Adrenal gland (tissue), 12 donors: ENCODE measurements around the gene ITGA1. TPM values are rescaled to one million over a fixed set of nuclear protein-coding genes. Genes with fewer than 3 reads are reported as not detected.

Experiments used
- DNase-seq, 7 donors: peaks; one replicate each; pipeline ENCODE4 v3.0.0-alpha.2; 2019 to 2020
- H3K27ac ChIP-seq, 5 donors: fragments of 200-600 bp; sonication (generic) in 4 of 5; 1 replicate in 3 of 5; 2 replicates in 2 of 5; pipeline versions ENCODE4 v1.5.1 to v1.8.0; 2016 to 2020; ENCODE audit warnings: mild to moderate bottlenecking in 1 of 5
- H3K27me3 ChIP-seq: fragments of 200-600 bp; 2 replicates; pipeline ENCODE4 v1.8.0; 2021
- H3K36me3 ChIP-seq, 2 donors: fragments of 200-600 bp; replicated peaks in 1 of 2; 1 replicate in 1 of 2; 2 replicates in 1 of 2; pipeline versions ENCODE4 v1.5.1 to v1.8.0; 2018 to 2022
- H3K4me1 ChIP-seq, 2 donors: fragments of 200-600 bp; replicated peaks in 1 of 2; 1 replicate in 1 of 2; 2 replicates in 1 of 2; pipeline versions ENCODE4 v1.5.1 to v1.8.0; 2018 to 2021
- H3K4me3 ChIP-seq, 4 donors: fragments of 200-600 bp; sonication (generic) in 3 of 4; one replicate each; pipeline ENCODE4 v1.5.1; 2016 to 2018
- H3K9me3 ChIP-seq, 3 donors: fragments of 200-600 bp; sonication (generic) in 1 of 3; replicated peaks in 1 of 3; 1 replicate in 2 of 3; 2 replicates in 1 of 3; pipeline versions ENCODE4 v1.5.1 to v1.8.0; 2016 to 2021
- POLR2A ChIP-seq, 2 donors: fragments of 450-650 bp; IDR thresholded peaks; one replicate each; pipeline ENCODE4 v1.6.1; 2017; ENCODE audit warnings: antibody characterized with exemption in 2 of 2, mild to moderate bottlenecking in 2 of 2, moderate library complexity in 1 of 2
- WGBS, 4 donors: extraction: QIAGEN DNeasy Blood & Tissue Kit in 2 of 4; methylation state at CpG; one replicate each; pipeline versions ENCODE4 v1.1.5 to v1.1.7; 2013 to 2017; 5-methylcytosine and 5-hydroxymethylcytosine counted together
- intact Hi-C, 2 donors: fragments of 100-400 bp; cut with DNase I; formaldehyde crosslinking; loops; one replicate each; pipeline versions ENCODE4 v1.14.1 to v1.15.0; 2022 to 2023
- polyA plus RNA-seq, 3 donors: library from polyadenylated mRNA; stranded (reverse); fragments of 200-250 nt in 2 of 3; fragments of 350-450 nt in 1 of 3; fragmentation: Illumina TruSeq in 1 of 3; extraction: RNeasy Lipid Tissue Mini Kit (QIAGEN cat#74804) in 1 of 3; gene quantifications; one replicate each; pipeline ENCODE4 v1.2.3, GENCODE V29; 2013 to 2014
- total RNA-seq, 9 donors: library from RNA; depleted of rRNA in 4 of 9; stranded (reverse); fragments of >200 nt in 4 of 9; fragments of 120-200 nt in 1 of 9; fragmentation: NEBNext Ultra II Directional in 1 of 9; extraction: Animal tissue kit (Norgen Biotek cat#: 25700) in 1 of 9; gene quantifications; one replicate each; pipeline versions ENCODE4 v1.1.0 to v1.2.4, GENCODE V29; 2013 to 2023
- TF ChIP-seq, protein P1 (sequence below), 6 experiments: fragments of 450-650 bp in 4 of 6; fragments of 200-600 bp in 2 of 6; sonication (generic) in 1 of 6; IDR thresholded peaks; 1 replicate in 5 of 6; 2 replicates in 1 of 6; pipeline versions ENCODE4 v1.5.1 to v1.8.0; 2016 to 2021; ENCODE audit warnings: antibody characterized with exemption in 6 of 6, mild to moderate bottlenecking in 2 of 6, moderate library complexity in 1 of 6
- donor health status: healthy with polysubstance abuse.
- donor health status: Bipolar disorder and iron deficiency.
- donor health status: DM: yes; HTN: yes; CAD: no.
- donor health status: DM: no; HTN: no; CAD: no.
- donor health status: DM: no; HTN: no; CAD: no.
- donor health status: DM: yes; HTN: yes; CAD: no.

Gene ITGA1
- total and polyA plus RNA-seq, 12 donors, result 30.0 to 371 (median 149) TPM

DNA sequence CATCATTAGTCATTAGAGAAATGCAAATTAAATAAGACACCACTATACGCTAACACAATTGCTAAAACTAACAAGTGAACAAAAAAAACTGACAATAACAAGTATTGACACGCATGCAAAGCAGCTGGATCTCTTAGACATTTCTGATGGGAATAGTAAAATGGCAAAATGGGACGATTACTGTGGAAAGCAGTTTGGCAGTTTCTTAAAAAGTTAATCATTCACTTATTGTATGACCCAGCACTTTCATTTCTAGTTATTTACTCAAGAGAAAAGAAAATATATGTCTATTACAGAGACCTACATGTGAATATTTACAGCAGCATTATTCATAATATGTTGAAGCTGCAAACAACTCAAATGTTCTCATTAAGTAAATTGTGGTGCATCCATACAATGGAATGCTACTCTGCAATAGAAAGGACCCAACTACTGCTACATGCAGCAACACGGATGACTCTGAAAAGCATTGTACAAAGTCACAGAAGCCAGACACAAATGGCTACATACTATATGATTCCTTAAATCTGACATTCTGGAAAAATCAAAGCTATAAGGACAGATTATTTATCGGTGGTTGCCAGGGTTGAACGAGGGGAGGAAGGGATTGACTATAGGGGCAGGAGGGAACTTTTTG is 104.6 kb downstream of the ITGA1 start:
- Histone ChIP-seq H3K36me3 (peaks cover 0 to 16% of the 10 kb centered on the region in 2 donors), H3K4me3 (no peak overlapping the region), H3K4me1 (peaks cover 46 to 55% of the 10 kb centered on the region in 2 donors), H3K27ac (peak overlapping the region; percentile 15 to 89 (median 56)), H3K27me3 (no peaks in the 10 kb centered on the region), H3K9me3 (no peaks in the 10 kb centered on the region)
- TF ChIP-seq, protein P1, sequence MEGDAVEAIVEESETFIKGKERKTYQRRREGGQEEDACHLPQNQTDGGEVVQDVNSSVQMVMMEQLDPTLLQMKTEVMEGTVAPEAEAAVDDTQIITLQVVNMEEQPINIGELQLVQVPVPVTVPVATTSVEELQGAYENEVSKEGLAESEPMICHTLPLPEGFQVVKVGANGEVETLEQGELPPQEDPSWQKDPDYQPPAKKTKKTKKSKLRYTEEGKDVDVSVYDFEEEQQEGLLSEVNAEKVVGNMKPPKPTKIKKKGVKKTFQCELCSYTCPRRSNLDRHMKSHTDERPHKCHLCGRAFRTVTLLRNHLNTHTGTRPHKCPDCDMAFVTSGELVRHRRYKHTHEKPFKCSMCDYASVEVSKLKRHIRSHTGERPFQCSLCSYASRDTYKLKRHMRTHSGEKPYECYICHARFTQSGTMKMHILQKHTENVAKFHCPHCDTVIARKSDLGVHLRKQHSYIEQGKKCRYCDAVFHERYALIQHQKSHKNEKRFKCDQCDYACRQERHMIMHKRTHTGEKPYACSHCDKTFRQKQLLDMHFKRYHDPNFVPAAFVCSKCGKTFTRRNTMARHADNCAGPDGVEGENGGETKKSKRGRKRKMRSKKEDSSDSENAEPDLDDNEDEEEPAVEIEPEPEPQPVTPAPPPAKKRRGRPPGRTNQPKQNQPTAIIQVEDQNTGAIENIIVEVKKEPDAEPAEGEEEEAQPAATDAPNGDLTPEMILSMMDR (IDR thresholded peaks at IDR 0.05), result no peak
- no peak for TF ChIP-seq POLR2A (IDR thresholded peaks at IDR 0.05)
- WGBS, 4 donors, result 76 to 89% (median 80%) methylated on average over 6 of the region's 6 CpGs
- no peak for DNase-seq
- intact Hi-C loops, result no loop called here

DNA sequence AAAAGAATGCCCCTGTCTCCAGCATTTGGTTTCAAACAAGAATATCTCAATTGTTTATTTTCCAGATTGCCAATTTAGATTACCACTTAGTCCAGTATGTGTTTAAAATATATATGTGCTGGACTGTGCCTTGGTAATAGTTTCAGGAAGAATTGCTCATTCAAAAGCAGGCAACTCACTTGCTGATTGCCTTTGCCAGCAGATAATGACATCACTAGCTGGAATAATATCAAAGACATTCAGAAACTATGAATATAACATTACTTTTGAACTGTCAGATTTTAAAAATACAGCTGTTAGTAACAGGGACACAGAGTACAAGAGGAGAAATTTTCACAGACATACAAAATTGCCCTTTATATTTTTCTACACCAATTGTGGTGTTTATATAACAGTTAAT is 105.4 kb downstream of the ITGA1 start:
- intact Hi-C loops, result no loop called here
- Histone ChIP-seq H3K9me3 (no peaks in the 10 kb centered on the region), H3K4me3 (no peak overlapping the region), H3K36me3 (peaks cover 0 to 10% of the 10 kb centered on the region in 2 donors), H3K27me3 (no peaks in the 10 kb centered on the region), H3K27ac (peak overlapping the region; percentile 15 to 89 (median 56)), H3K4me1 (peaks cover 46 to 55% of the 10 kb centered on the region in 2 donors)
- TF ChIP-seq, protein P1 (IDR thresholded peaks at IDR 0.05), result no peak
- no peak for TF ChIP-seq POLR2A (IDR thresholded peaks at IDR 0.05)
- peak in 1 of 7 donors; percentile 19 for DNase-seq

DNA sequence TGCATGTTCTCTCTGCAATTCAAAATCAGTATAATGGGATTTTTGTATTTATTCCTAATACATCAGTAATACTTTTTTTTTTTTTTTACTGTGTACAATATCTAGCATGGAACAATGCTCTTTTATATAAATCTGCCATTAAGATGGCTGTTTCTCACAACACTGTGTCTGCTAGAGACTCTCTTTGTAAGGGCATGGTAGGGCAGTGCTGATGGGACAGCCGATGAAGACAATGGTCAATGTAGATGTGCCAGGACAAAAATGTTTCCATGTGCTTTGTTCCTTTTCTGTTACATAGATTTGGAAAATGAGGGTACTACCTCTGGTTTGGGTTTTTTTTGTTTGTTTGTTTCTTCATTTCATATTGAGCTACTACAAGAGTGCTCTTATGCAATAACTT is 106.1 kb downstream of the ITGA1 start:
- Histone ChIP-seq H3K27ac (peak overlapping the region in 3 of 5 donors; percentile 61 to 89 (median 82)), H3K27me3 (no peaks in the 10 kb centered on the region), H3K4me1 (peaks cover 46 to 55% of the 10 kb centered on the region in 2 donors), H3K9me3 (no peaks in the 10 kb centered on the region), H3K36me3 (peaks cover 0 to 7% of the 10 kb centered on the region in 2 donors), H3K4me3 (no peak overlapping the region)
- intact Hi-C loops, result no loop called here
- TF ChIP-seq POLR2A (IDR thresholded peaks at IDR 0.05), result no peak
- TF ChIP-seq, protein P1 (IDR thresholded peaks at IDR 0.05), result no peak
- DNase-seq, result no peak
- 87 to 96% (median 92%) methylated on average over 1 of the region's 1 CpG for WGBS, 4 donors

DNA sequence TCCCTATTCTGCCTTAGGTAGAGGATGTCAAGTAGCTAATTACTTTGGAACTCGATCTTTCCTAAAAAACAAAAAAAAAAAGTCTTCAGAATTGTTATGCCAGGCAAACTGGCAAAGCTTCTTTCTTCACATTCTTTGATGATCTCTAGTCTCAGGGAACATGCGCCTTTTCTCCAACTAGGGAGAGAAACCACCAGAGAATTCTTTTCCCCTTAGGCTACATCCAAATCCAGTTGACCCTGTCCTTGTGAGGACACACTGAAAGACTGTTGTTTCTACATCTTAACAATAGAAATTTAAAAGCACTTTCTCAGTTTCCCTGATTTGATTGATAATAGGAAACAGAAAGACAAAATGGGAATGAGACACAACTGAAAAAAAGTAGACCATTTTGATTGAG is 106.7 kb downstream of the ITGA1 start:
- no peak for DNase-seq
- H3K27ac ChIP-seq, result peak overlapping the region; percentile 6 to 90 (median 82)
- peaks cover 0 to 7% of the 10 kb centered on the region in 2 donors for H3K36me3 ChIP-seq
- H3K4me3 ChIP-seq, result no peak overlapping the region
- no peak for TF ChIP-seq POLR2A (IDR thresholded peaks at IDR 0.05)
- TF ChIP-seq, protein P1 (IDR thresholded peaks at IDR 0.05), result no peak
- peaks cover 46 to 55% of the 10 kb centered on the region in 2 donors for H3K4me1 ChIP-seq
- no peaks in the 10 kb centered on the region for H3K9me3 ChIP-seq
- intact Hi-C loops, result no loop called here
- WGBS, 4 donors, result 73 to 88% (median 81%) methylated on average over 2 of the region's 2 CpGs
- no peaks in the 10 kb centered on the region for H3K27me3 ChIP-seq
